T-cell (primary cell): ENCODE data around the gene NPY. TPM values are rescaled to one million over a fixed set of nuclear protein-coding genes. Genes with fewer than 3 reads are reported as not detected.

Experiments
- ATAC-seq, 4 experiments: fragments of 200-7000 bp in 3 of 4; fragments of 150-1000 bp in 1 of 4; cut with Tn5 transposase; replicated peaks in 1 of 4; 1 replicate in 3 of 4; 2 replicates in 1 of 4; pipeline ENCODE4 v1.10.0; 2021; ENCODE audit warnings: moderate library complexity in 3 of 4, mild to moderate bottlenecking in 2 of 4, moderate number of reproducible peaks in 1 of 4
- CTCF ChIA-PET, 2 donors: fragments of 300-600 bp; sonication (Branson Sonifier 250); formaldehyde crosslinking; loops; one replicate each; lab custom pipeline; 2022; ENCODE audit warnings: antibody characterized with exemption in 2 of 2; lab: Charles Lee
- POLR2A ChIA-PET, 2 donors: fragments of 300-600 bp; sonication (Branson Sonifier 250); formaldehyde crosslinking; loops; one replicate each; lab custom pipeline; 2022; ENCODE audit warnings: antibody characterized with exemption in 2 of 2; lab: Charles Lee
- DNase-seq, 35 experiments: peaks; one replicate each; pipeline versions ENCODE4 v3.0.0 to v3.0.0-alpha.2; 2013 to 2023
- H3K27ac ChIP-seq: one replicate; pipeline ENCODE4 v1.5.1; 2013; ENCODE audit warnings: low read length
- H3K27me3 ChIP-seq, 2 experiments: replicated peaks in 1 of 2; 1 replicate in 1 of 2; 2 replicates in 1 of 2; pipeline versions ENCODE4 v1.6.1 to v1.7.0; 2013; ENCODE audit warnings: low read length in 1 of 2, mixed read lengths in 1 of 2; ENCODE audit not compliant: control insufficient read depth in 2 of 2, insufficient read depth in 2 of 2; ENCODE audit errors: extremely low read depth in 1 of 2
- H3K36me3 ChIP-seq, 2 donors: 1 replicate in 1 of 2; 2 replicates in 1 of 2; pipeline versions ENCODE4 v1.6.1 to v1.7.0; 2013; ENCODE audit warnings: low read length in 1 of 2; ENCODE audit not compliant: control insufficient read depth in 2 of 2, insufficient read depth in 1 of 2; ENCODE audit errors: extremely low read depth in 1 of 2
- H3K4me1 ChIP-seq, 2 experiments: 1 replicate in 1 of 2; 2 replicates in 1 of 2; pipeline versions ENCODE4 v1.6.1 to v1.7.0; 2013; ENCODE audit warnings: low read length in 2 of 2, mixed read lengths in 1 of 2; ENCODE audit not compliant: insufficient read depth in 2 of 2, control insufficient read depth in 1 of 2; ENCODE audit errors: extremely low read depth in 1 of 2
- H3K4me3 ChIP-seq, 2 donors: 1 replicate in 1 of 2; 2 replicates in 1 of 2; pipeline versions ENCODE4 v1.5.1 to v1.7.0; 2013; ENCODE audit warnings: mild to moderate bottlenecking in 2 of 2, low read length in 1 of 2, moderate library complexity in 1 of 2; ENCODE audit not compliant: control insufficient read depth in 1 of 2; ENCODE audit errors: extremely low read depth in 1 of 2
- H3K9me3 ChIP-seq: 2 replicates; pipeline ENCODE4 v1.7.0; 2013
- H3K27ac Mint-ChIP-seq, 2 donors: one replicate each; pipeline ENCODE4 v1.8.0; 2020 to 2021; ENCODE audit warnings: mild to moderate bottlenecking in 2 of 2, mixed read lengths in 2 of 2
- H3K27me3 Mint-ChIP-seq, 2 donors: one replicate each; pipeline ENCODE4 v1.8.0; 2021 to 2022; ENCODE audit warnings: mixed read lengths in 2 of 2
- H3K36me3 Mint-ChIP-seq: one replicate; pipeline ENCODE4 v1.8.0; 2021; ENCODE audit warnings: mixed read lengths
- H3K4me1 Mint-ChIP-seq, 3 donors: one replicate each; pipeline ENCODE4 v1.8.0; 2020 to 2022; ENCODE audit warnings: mixed read lengths in 3 of 3, mild to moderate bottlenecking in 1 of 3
- H3K4me3 Mint-ChIP-seq, 3 donors: one replicate each; pipeline ENCODE4 v1.8.0; 2020 to 2022; ENCODE audit warnings: mild to moderate bottlenecking in 3 of 3, mixed read lengths in 3 of 3, moderate library complexity in 3 of 3
- H3K9me3 Mint-ChIP-seq, 3 donors: one replicate each; pipeline ENCODE4 v1.8.0; 2020 to 2022; ENCODE audit warnings: mixed read lengths in 3 of 3
- WGBS: methylation state at CpG from one replicate; pipeline ENCODE4 v1.1.5; 2013; ENCODE audit warnings: missing lambda C conversion rate; ENCODE audit not compliant: insufficient coverage; 5-methylcytosine and 5-hydroxymethylcytosine counted together
- total RNA-seq, 35 experiments: library from RNA in 6 of 35; stranded (reverse) in 6 of 35; fragments of 120-200 nt in 1 of 35; gene quantifications; one replicate each; pipeline versions ENCODE4 v1.2.1 to v1.2.4 and lab custom pipeline; 2013 to 2026

Gene NPY
- not detected for total RNA-seq
- not detected for total RNA-seq (2013)
- total RNA-seq (lab: John Stamatoyannopoulos, UW) = 0 to 0.06 (median 0) reads per million in 29 experiments

DNA sequence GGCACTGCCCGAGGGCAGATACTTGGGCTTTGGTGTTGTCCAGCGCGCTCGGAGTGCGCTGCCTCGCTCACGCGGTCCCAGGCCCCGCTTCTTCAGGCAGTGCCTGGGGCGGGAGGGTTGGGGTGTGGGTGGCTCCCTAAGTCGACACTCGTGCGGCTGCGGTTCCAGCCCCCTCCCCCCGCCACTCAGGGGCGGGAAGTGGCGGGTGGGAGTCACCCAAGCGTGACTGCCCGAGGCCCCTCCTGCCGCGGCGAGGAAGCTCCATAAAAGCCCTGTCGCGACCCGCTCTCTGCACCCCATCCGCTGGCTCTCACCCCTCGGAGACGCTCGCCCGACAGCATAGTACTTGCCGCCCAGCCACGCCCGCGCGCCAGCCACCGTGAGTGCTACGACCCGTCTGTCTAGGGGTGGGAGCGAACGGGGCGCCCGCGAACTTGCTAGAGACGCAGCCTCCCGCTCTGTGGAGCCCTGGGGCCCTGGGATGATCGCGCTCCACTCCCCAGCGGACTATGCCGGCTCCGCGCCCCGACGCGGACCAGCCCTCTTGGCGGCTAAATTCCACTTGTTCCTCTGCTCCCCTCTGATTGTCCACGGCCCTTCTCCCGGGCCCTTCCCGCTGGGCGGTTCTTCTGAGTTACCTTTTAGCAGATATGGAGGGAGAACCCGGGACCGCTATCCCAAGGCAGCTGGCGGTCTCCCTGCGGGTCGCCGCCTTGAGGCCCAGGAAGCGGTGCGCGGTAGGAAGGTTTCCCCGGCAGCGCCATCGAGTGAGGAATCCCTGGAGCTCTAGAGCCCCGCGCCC, at the start of gene NPY:
TSS of gene NPY (plus strand) at position 294 of the 802 bp plus-strand sequence. CDS start 1,051 bp downstream, outside the sequence.
- H3K27me3 Mint-ChIP-seq = peaks cover 39 to 48% of the 10 kb centered on the region in 2 donors
- Histone ChIP-seq H3K36me3 (no peaks in the 10 kb centered on the region), H3K4me3 (peak within 1 kb of the TSS; percentile 14 to 69), H3K4me1 (peaks cover 6 to 21% of the 10 kb centered on the region in 2 experiments), H3K27me3 (peaks cover 26 to 31% of the 10 kb centered on the region in 2 experiments), H3K9me3 (no peaks in the 10 kb centered on the region), H3K27ac (no peak within 1 kb of the TSS)
- H3K27ac Mint-ChIP-seq = no peak within 1 kb of the TSS
- CTCF ChIA-PET = no interaction called here
- no peak for DNase-seq
- POLR2A ChIA-PET = no interaction called here
- no peaks in the 10 kb centered on the region for H3K9me3 Mint-ChIP-seq
- no peaks in the 10 kb centered on the region for H3K36me3 Mint-ChIP-seq
- WGBS = 3% methylated on average over 59 of the region's 73 CpGs
- peaks cover 15 to 22% (median 21%) of the 10 kb centered on the region in 3 donors for H3K4me1 Mint-ChIP-seq
- H3K4me3 Mint-ChIP-seq = peak within 1 kb of the TSS; percentile 66 to 74 (median 69)
- peak; percentile 31 to 38 (median 34) for ATAC-seq

DNA sequence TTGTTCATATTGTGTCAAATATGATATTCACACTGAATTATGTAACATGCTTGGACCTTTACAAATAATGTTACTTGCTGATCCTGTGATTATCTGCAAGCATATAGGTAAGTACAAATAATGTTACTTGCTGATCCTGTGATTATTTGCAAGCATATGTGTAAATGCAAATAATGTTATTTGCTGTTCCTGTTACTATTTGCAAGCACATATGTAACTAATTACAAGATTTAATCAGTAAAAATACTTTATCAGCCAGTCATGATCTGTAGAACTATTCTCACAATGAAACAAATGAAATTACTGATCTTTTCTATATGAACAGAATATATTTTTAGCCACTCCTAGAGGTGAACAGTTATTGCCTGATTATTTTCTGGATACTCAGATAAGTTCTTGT, 44.7 kb upstream of the NPY start:
- Mint-ChIP-seq H3K4me1 (no peaks in the 10 kb centered on the region), H3K27ac (no peak overlapping the region), H3K36me3 (no peaks in the 10 kb centered on the region), H3K4me3 (no peak overlapping the region), H3K9me3 (no peaks in the 10 kb centered on the region), H3K27me3 (peaks cover 10 to 16% of the 10 kb centered on the region in 2 donors)
- POLR2A ChIA-PET = no interaction called here
- ATAC-seq = no peak
- no peak overlapping the region for H3K4me3 ChIP-seq
- CTCF ChIA-PET = no interaction called here
- H3K27ac ChIP-seq = no peak overlapping the region
- no peaks in the 10 kb centered on the region for H3K9me3 ChIP-seq
- no peaks in the 10 kb centered on the region for H3K4me1 ChIP-seq
- DNase-seq = no peak
- no peaks in the 10 kb centered on the region for H3K36me3 ChIP-seq
- no peaks in the 10 kb centered on the region for H3K27me3 ChIP-seq

DNA sequence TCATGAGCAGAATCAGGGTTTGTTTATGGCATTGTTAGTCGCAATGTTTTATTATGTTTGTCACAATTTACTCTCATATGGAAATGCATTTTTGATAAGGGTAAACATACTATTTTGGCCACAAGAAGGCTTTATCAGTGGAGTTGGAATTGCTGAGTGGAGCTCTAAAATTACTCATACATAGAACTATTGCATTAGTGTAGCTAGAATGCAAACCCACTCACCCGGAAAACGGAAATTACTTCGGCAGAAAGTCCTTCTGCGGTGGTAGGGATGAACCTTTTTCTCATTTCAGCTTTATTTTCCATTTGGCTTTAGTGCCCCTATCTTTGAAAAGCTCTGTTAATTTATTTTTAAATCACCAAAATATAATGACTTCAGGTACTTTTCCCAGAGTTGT, 42.8 kb upstream of the NPY start:
- Mint-ChIP-seq H3K9me3 (no peaks in the 10 kb centered on the region), H3K36me3 (no peaks in the 10 kb centered on the region), H3K27me3 (peaks cover 9 to 12% of the 10 kb centered on the region in 2 donors), H3K4me3 (no peak overlapping the region), H3K4me1 (no peaks in the 10 kb centered on the region), H3K27ac (no peak overlapping the region)
- no peaks in the 10 kb centered on the region for H3K4me1 ChIP-seq
- CTCF ChIA-PET = no interaction called here
- no CpG with 5 or more reads among the region's 5 CpGs for WGBS
- no peak overlapping the region for H3K4me3 ChIP-seq
- ATAC-seq (no peak), DNase-seq (no peak)
- no peaks in the 10 kb centered on the region for H3K9me3 ChIP-seq
- POLR2A ChIA-PET = interaction anchor here in 1 of 2 donors (0.6 kb wide), 1 partner anchor 77 kb away, joined by 4 read pairs; no protein-coding TSS in a partner anchor
- peaks cover 0 to 2% of the 10 kb centered on the region in 2 experiments for H3K27me3 ChIP-seq
- H3K36me3 ChIP-seq = no peaks in the 10 kb centered on the region
- H3K27ac ChIP-seq = no peak overlapping the region

DNA sequence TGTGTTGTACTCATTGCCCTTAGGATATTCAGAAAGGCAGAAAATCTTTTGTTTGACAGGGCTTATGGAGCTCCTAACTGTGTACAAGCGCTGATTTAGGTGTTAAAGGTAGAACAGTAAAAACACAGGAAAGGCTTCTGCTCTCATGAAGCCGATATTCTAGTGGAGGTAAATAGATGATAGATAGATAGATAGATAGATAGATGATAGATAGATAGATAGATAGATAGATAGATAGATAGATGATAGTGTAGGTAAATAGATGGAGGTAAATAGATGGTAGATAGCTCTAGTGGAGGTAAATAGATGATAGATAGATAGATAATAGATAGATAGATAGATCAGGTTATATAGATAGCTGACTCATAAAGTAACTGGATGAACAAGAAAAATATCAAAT, 39.4 kb upstream of the NPY start:
- Mint-ChIP-seq H3K4me1 (no peaks in the 10 kb centered on the region), H3K9me3 (peaks cover 0 to 4% (median 3%) of the 10 kb centered on the region in 3 donors), H3K27me3 (peaks cover 3 to 19% of the 10 kb centered on the region in 2 donors), H3K4me3 (no peak overlapping the region), H3K27ac (no peak overlapping the region), H3K36me3 (no peaks in the 10 kb centered on the region)
- no peaks in the 10 kb centered on the region for H3K4me1 ChIP-seq
- ATAC-seq = no peak
- WGBS = 22% methylated on average over 1 of the region's 2 CpGs
- H3K4me3 ChIP-seq = no peak overlapping the region
- H3K27ac ChIP-seq = no peak overlapping the region
- peaks cover 0 to 2% of the 10 kb centered on the region in 2 experiments for H3K27me3 ChIP-seq
- no peak for DNase-seq
- H3K36me3 ChIP-seq = no peaks in the 10 kb centered on the region
- no peaks in the 10 kb centered on the region for H3K9me3 ChIP-seq
- ChIA-PET CTCF (no interaction called here), POLR2A (no interaction called here)

DNA sequence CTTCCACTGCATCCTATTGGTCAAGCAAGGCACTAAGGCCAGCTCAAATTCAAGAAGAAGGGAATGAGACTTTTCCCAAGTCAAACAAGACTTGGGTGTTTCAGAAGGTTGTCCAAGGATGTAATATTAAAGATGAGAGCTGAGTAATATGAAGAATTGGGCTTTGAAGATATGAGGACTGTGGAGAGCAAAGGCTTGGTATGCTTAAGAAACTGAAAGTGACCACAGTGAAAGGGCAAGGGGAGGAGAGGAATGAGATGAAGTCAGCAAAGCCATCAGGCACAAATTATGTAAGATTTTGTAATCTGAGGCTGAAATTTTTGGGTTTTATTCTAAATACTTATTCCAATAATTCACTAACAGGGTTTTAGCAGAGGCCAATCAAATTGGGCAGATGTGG, 38.6 kb upstream of the NPY start:
- Histone ChIP-seq H3K27me3 (peaks cover 0 to 2% of the 10 kb centered on the region in 2 experiments), H3K27ac (no peak overlapping the region), H3K9me3 (no peaks in the 10 kb centered on the region), H3K36me3 (no peaks in the 10 kb centered on the region), H3K4me3 (no peak overlapping the region), H3K4me1 (no peaks in the 10 kb centered on the region)
- peaks cover 3 to 19% of the 10 kb centered on the region in 2 donors for H3K27me3 Mint-ChIP-seq
- DNase-seq (no peak), ATAC-seq (no peak)
- H3K36me3 Mint-ChIP-seq = no peaks in the 10 kb centered on the region
- peaks cover 0 to 4% (median 3%) of the 10 kb centered on the region in 3 donors for H3K9me3 Mint-ChIP-seq
- no peak overlapping the region for H3K27ac Mint-ChIP-seq
- H3K4me3 Mint-ChIP-seq = no peak overlapping the region
- CTCF ChIA-PET = no interaction called here
- POLR2A ChIA-PET = no interaction called here
- no peaks in the 10 kb centered on the region for H3K4me1 Mint-ChIP-seq

DNA sequence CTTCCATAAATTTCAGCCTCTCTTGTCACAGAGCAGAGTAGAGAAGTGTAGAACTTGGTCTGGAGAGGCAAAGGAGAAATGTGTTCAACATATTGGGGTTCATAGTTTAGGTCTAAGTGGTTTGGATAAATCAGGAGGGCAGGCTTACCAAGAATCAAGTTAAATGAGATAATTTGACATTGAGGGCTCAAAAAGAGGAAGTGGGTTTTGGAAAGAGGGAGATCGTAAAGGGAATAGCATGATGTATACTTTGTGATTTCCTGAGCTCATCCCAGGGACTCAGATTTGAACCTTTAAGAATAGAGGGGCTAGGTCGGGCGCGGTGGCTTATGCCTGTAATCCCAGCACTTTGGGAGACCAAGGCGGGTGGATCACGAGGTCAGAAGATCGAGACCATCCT, 34.7 kb upstream of the NPY start:
- no peak overlapping the region for H3K4me3 ChIP-seq
- peaks cover 2 to 9% (median 5%) of the 10 kb centered on the region in 3 donors for H3K4me1 Mint-ChIP-seq
- POLR2A ChIA-PET = interaction anchor here in 1 of 2 donors (0.5 kb wide), 1 partner anchor 1194 kb away, joined by 3 read pairs; no protein-coding TSS in a partner anchor
- WGBS = 81% methylated on average over 4 of the region's 7 CpGs
- peaks cover 11 to 21% (median 20%) of the 10 kb centered on the region in 3 donors for H3K9me3 Mint-ChIP-seq
- ATAC-seq (no peak), DNase-seq (no peak)
- H3K36me3 ChIP-seq = no peaks in the 10 kb centered on the region
- H3K27me3 Mint-ChIP-seq = peaks cover 0 to 12% of the 10 kb centered on the region in 2 donors
- peaks cover 5% of the 10 kb centered on the region for H3K36me3 Mint-ChIP-seq
- no peak overlapping the region for H3K27ac Mint-ChIP-seq
- H3K27me3 ChIP-seq = peaks cover 2 to 4% of the 10 kb centered on the region in 2 experiments
- peaks cover 0 to under 1% of the 10 kb centered on the region in 2 experiments for H3K4me1 ChIP-seq
- no peaks in the 10 kb centered on the region for H3K9me3 ChIP-seq
- CTCF ChIA-PET = no interaction called here
- no peak overlapping the region for H3K4me3 Mint-ChIP-seq
- H3K27ac ChIP-seq = no peak overlapping the region
